Mesenchymal stem cell (in vitro differentiated cells and primary cell): Measurements from ENCODE around the gene TOR2A.

ENCODE experiments used
- DNase-seq: peaks from one replicate; pipeline ENCODE4 v3.0.0-alpha.2; 2013
- H2AFZ ChIP-seq: one replicate; pipeline ENCODE4 v1.6.1; 2013; ENCODE audit warnings: low read depth, mild to moderate bottlenecking, control low read depth, inconsistent platforms, low read length, moderate library complexity
- H2AK5ac ChIP-seq: 2 replicates; pipeline ENCODE4 v1.6.1; 2013; ENCODE audit warnings: low read length, moderate library complexity, mild to moderate bottlenecking, inconsistent platforms; ENCODE audit not compliant: severe bottlenecking
- H2BK120ac ChIP-seq: one replicate; pipeline ENCODE4 v1.6.1; 2013; ENCODE audit warnings: low read depth, mild to moderate bottlenecking, inconsistent platforms, low read length, moderate library complexity
- H2BK12ac ChIP-seq, 2 experiments: one replicate each; pipeline ENCODE4 v1.6.1; 2013; ENCODE audit warnings: inconsistent platforms in 2 of 2, low read length in 2 of 2, mild to moderate bottlenecking in 2 of 2, moderate library complexity in 2 of 2, control low read depth in 1 of 2
- H2BK15ac ChIP-seq: one replicate; pipeline ENCODE4 v1.6.1; 2013; ENCODE audit warnings: mild to moderate bottlenecking, low read depth, inconsistent platforms; ENCODE audit not compliant: poor library complexity, severe bottlenecking
- H2BK5ac ChIP-seq: 2 replicates; pipeline ENCODE4 v1.6.1; 2013; ENCODE audit warnings: low read depth, mild to moderate bottlenecking, low read length, control low read depth, inconsistent platforms; ENCODE audit not compliant: poor library complexity, severe bottlenecking
- H3K14ac ChIP-seq, 2 experiments: one replicate each; pipeline ENCODE4 v1.6.1; 2013; ENCODE audit warnings: inconsistent platforms in 2 of 2, low read length in 2 of 2, control low read depth in 1 of 2, mild to moderate bottlenecking in 1 of 2, moderate library complexity in 1 of 2
- H3K18ac ChIP-seq, 2 experiments: one replicate each; pipeline ENCODE4 v1.6.1; 2013; ENCODE audit warnings: inconsistent platforms in 2 of 2, low read length in 2 of 2, control low read depth in 1 of 2, low read depth in 1 of 2, mild to moderate bottlenecking in 1 of 2
- H3K23ac ChIP-seq, 2 experiments: one replicate each; pipeline ENCODE4 v1.6.1; 2013; ENCODE audit warnings: inconsistent platforms in 2 of 2, low read length in 2 of 2, mild to moderate bottlenecking in 2 of 2, moderate library complexity in 2 of 2, control low read depth in 1 of 2
- H3K27ac ChIP-seq: 2 replicates; pipeline ENCODE4 v1.5.1; 2013; ENCODE audit warnings: mild to moderate bottlenecking, moderate library complexity, low read length, control low read depth, inconsistent platforms; ENCODE audit not compliant: poor library complexity, severe bottlenecking
- H3K27me3 ChIP-seq, 2 experiments: 2 replicates each; pipeline versions ENCODE4 v1.6.1 to v1.7.0; 2013; ENCODE audit warnings: low read length in 2 of 2, mild to moderate bottlenecking in 2 of 2, moderate library complexity in 2 of 2, control low read depth in 1 of 2, inconsistent platforms in 1 of 2; ENCODE audit not compliant: control insufficient read depth in 1 of 2, insufficient read depth in 1 of 2
- H3K36me3 ChIP-seq, 2 experiments: 2 replicates each; pipeline versions ENCODE4 v1.6.1 to v1.7.0; 2013; ENCODE audit warnings: low read length in 2 of 2, control low read depth in 1 of 2, inconsistent platforms in 1 of 2, low read depth in 1 of 2, mild to moderate bottlenecking in 1 of 2; ENCODE audit not compliant: insufficient read depth in 2 of 2, control insufficient read depth in 1 of 2
- H3K4ac ChIP-seq, 2 experiments: one replicate each; pipeline ENCODE4 v1.6.1; 2013; ENCODE audit warnings: inconsistent platforms in 2 of 2, low read length in 2 of 2, mild to moderate bottlenecking in 2 of 2, moderate library complexity in 2 of 2, control low read depth in 1 of 2, low read depth in 1 of 2
- H3K4me1 ChIP-seq: 2 replicates; pipeline ENCODE4 v1.6.1; 2013; ENCODE audit warnings: low read depth, low read length, control low read depth; ENCODE audit not compliant: control insufficient read depth, insufficient read depth
- H3K4me2 ChIP-seq: 2 replicates; pipeline ENCODE4 v1.6.1; 2013; ENCODE audit warnings: low read length, mild to moderate bottlenecking, inconsistent platforms; ENCODE audit not compliant: poor library complexity, severe bottlenecking
- H3K4me3 ChIP-seq, 2 experiments: 2 replicates each; pipeline versions ENCODE4 v1.5.1 to v1.7.0; 2013; ENCODE audit warnings: low read length in 2 of 2, mild to moderate bottlenecking in 2 of 2, control low read depth in 1 of 2, low read depth in 1 of 2; ENCODE audit not compliant: insufficient read depth in 1 of 2
- H3K79me1 ChIP-seq: replicated peaks from 2 replicates; pipeline ENCODE4 v1.6.1; 2013; ENCODE audit warnings: mild to moderate bottlenecking, control low read depth, low read length, inconsistent platforms; ENCODE audit not compliant: poor library complexity, severe bottlenecking
- H3K9ac ChIP-seq: 2 replicates; pipeline ENCODE4 v1.7.0; 2013; ENCODE audit warnings: mild to moderate bottlenecking, low read length, moderate library complexity
- H3K9me3 ChIP-seq: 2 replicates; pipeline ENCODE4 v1.7.0; 2013; ENCODE audit warnings: mild to moderate bottlenecking, low read length; ENCODE audit not compliant: control insufficient read depth
- H4K8ac ChIP-seq: one replicate; pipeline ENCODE4 v1.6.1; 2013; ENCODE audit warnings: inconsistent platforms, mild to moderate bottlenecking, low read length, moderate library complexity
- H4K91ac ChIP-seq: one replicate; pipeline ENCODE4 v1.6.1; 2013; ENCODE audit warnings: mild to moderate bottlenecking, low read length, inconsistent platforms
- WGBS: methylation state at CpG from one replicate; pipeline ENCODE4 v1.1.7; 2013; ENCODE audit warnings: mixed read lengths; 5-methylcytosine and 5-hydroxymethylcytosine counted together

The TOR2A gene

DNA sequence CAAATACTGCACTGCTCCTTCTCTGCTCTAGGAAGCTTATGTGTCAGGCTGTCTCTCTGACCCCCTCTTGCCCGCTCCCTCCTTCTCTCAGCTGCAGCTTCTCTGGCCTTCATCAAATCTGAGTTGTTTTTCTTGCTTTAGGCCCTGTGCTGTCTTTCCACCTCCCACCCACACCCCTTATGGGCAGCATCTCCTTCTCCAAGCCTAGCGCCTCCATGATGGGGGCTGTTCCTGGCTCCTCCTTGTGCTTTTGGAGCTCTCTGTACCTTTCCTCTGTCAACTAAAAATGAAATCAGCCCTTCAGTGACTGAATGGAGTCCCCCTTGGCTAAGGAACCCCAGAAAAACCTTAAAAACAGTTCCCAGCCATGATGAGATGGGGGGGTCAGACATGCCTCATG lies 35.0 kb downstream of the TOR2A start:
- Histone ChIP-seq H3K27ac (no peak overlapping the region), H2AFZ (no peak overlapping the region), H2BK15ac (no peak overlapping the region), H3K4me3 (no peak overlapping the region), H3K4ac (no peak overlapping the region), H4K91ac (no peak overlapping the region), H3K18ac (no peak overlapping the region), H3K14ac (no peak overlapping the region), H3K36me3 (no peaks in the 10 kb centered on the region), H3K4me2 (no peak overlapping the region), H3K9me3 (no peaks in the 10 kb centered on the region), H3K79me1 (no peaks in the 10 kb centered on the region), H4K8ac (no peak overlapping the region), H3K4me1 (peaks cover 7% of the 10 kb centered on the region), H3K9ac (peak overlapping the region; percentile 86), H2BK12ac (no peak overlapping the region), H3K27me3 (peaks cover 0 to 2% of the 10 kb centered on the region in 2 experiments), H2BK5ac (no peak overlapping the region), H2BK120ac (no peak overlapping the region), H3K23ac (no peak overlapping the region), H2AK5ac (no peak overlapping the region)
- WGBS: 99% methylated on average over 2 of the region's 2 CpGs
- DNase-seq: no peak

DNA sequence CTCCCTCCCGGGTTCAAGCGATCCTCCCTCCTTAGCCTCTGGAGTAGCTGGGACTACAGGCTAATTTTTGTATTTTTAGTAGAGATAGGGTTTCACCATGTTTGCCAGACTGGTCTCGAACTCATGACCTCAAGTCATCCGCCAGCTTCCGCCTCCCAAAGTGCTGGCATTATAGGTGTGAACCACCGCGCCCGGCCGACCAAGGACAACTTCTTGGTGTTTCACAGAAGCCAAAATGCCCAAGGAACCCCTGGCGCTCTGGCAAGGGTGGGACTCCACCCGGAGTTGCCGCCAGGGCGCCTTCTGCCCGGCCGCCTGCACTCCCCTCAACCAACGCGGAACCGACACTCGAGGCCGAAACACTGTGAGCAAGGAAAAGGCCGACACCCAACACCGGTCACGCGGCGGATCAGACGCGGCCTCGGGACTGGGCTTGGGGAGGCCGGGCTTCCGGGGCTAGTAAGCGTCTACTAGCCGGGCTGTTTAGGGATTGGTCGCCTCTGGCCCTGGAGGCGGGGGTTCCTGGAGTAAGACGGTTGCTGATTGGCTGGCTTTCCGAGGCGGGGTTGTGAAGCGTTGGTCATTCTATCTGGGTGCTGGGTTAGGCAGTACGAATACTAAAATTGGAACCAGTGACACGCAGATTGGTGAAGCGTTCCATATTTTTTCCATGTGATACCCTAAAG lies 36.0 kb downstream of the TOR2A start:
- Histone ChIP-seq H3K9me3 (no peaks in the 10 kb centered on the region), H2BK5ac (no peak overlapping the region), H3K27me3 (peaks cover 0 to 2% of the 10 kb centered on the region in 2 experiments), H3K4me3 (peak overlapping the region in 1 of 2 experiments; percentile 70), H2BK120ac (no peak overlapping the region), H4K91ac (peak overlapping the region; percentile 77), H3K14ac (no peak overlapping the region), H3K9ac (peak overlapping the region; percentile 86), H2AK5ac (no peak overlapping the region), H3K27ac (no peak overlapping the region), H2BK12ac (no peak overlapping the region), H3K79me1 (no peaks in the 10 kb centered on the region), H3K4me1 (peaks cover 3% of the 10 kb centered on the region), H3K18ac (peak overlapping the region; percentile 75 to 76), H3K4ac (peak overlapping the region; percentile 8 to 84), H4K8ac (peak overlapping the region; percentile 97), H3K36me3 (peaks cover 5 to 6% of the 10 kb centered on the region in 2 experiments), H3K23ac (no peak overlapping the region), H3K4me2 (peak overlapping the region; percentile 13), H2AFZ (no peak overlapping the region), H2BK15ac (no peak overlapping the region)
- WGBS: 22% methylated on average over 41 of the region's 41 CpGs
- peak; percentile 94 for DNase-seq

DNA sequence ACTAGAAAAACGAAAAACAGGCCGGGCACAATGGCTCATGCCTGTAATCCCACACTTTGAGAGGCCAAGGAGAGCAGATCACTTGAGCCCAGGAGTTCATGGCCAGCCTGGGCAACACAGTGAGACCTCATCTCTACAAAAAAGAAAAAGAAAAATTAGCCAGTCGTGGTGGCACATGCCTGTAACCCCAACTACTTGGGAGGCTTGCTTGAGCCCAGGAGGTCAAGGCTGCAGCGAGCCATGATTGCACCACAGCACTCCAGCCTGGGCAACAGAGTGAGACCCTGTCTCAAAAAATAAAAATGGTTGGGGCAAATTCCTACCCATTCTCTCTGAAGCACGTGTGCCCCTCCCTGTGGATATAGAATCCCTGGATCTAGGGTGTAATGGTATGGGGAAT lies 36.7 kb downstream of the TOR2A start:
- H3K4ac ChIP-seq: no peak overlapping the region
- H3K27ac ChIP-seq: no peak overlapping the region
- no peak for DNase-seq
- no peak overlapping the region for H2BK5ac ChIP-seq
- H4K91ac ChIP-seq: no peak overlapping the region
- H2AK5ac ChIP-seq: no peak overlapping the region
- H2AFZ ChIP-seq: no peak overlapping the region
- no peak overlapping the region for H4K8ac ChIP-seq
- no peak overlapping the region for H2BK12ac ChIP-seq
- peaks cover 9 to 11% of the 10 kb centered on the region in 2 experiments for H3K36me3 ChIP-seq
- no peak overlapping the region for H3K18ac ChIP-seq
- no peak overlapping the region for H2BK120ac ChIP-seq
- H3K23ac ChIP-seq: no peak overlapping the region
- H3K4me1 ChIP-seq: peaks cover 3% of the 10 kb centered on the region
- H3K4me3 ChIP-seq: no peak overlapping the region
- no peak overlapping the region for H3K9ac ChIP-seq
- H3K9me3 ChIP-seq: no peaks in the 10 kb centered on the region
- H3K14ac ChIP-seq: no peak overlapping the region
- H3K27me3 ChIP-seq: peaks cover 0 to under 1% of the 10 kb centered on the region in 2 experiments
- no peak overlapping the region for H2BK15ac ChIP-seq
- H3K4me2 ChIP-seq: no peak overlapping the region
- H3K79me1 ChIP-seq: no peaks in the 10 kb centered on the region
- 94% methylated on average over 4 of the region's 5 CpGs for WGBS

DNA sequence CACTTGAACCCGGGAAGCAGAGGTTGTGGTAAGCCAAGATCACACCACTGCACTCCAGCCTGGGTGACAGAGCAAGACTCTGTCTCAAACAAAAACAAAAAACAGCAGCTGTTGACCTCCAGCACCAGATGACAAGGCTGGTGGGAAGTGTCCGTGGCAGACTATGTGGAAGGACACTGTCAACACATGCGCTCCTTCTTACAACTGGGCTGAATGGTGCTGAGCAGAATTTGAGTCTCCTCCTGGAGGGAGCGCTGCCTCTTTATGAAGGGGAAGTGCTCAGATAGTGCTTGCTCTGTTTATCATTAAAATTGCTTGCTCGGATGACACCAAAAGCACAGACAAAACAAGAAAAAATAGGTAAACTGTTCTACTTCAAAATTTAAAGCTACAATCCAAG lies 37.5 kb downstream of the TOR2A start:
- H3K79me1 ChIP-seq: no peaks in the 10 kb centered on the region
- H4K8ac ChIP-seq: no peak overlapping the region
- WGBS: 82% methylated on average over 4 of the region's 5 CpGs
- no peak overlapping the region for H2AFZ ChIP-seq
- H2BK12ac ChIP-seq: no peak overlapping the region
- H3K4me2 ChIP-seq: no peak overlapping the region
- no peak overlapping the region for H2AK5ac ChIP-seq
- H3K36me3 ChIP-seq: peaks cover 13 to 18% of the 10 kb centered on the region in 2 experiments
- H2BK5ac ChIP-seq: no peak overlapping the region
- peaks cover 3% of the 10 kb centered on the region for H3K4me1 ChIP-seq
- H3K14ac ChIP-seq: no peak overlapping the region
- no peak overlapping the region for H3K27ac ChIP-seq
- no peak overlapping the region for H2BK15ac ChIP-seq
- H3K18ac ChIP-seq: no peak overlapping the region
- no peak overlapping the region for H3K9ac ChIP-seq
- no peak overlapping the region for H4K91ac ChIP-seq
- DNase-seq: no peak
- H3K9me3 ChIP-seq: no peaks in the 10 kb centered on the region
- no peak overlapping the region for H2BK120ac ChIP-seq
- H3K23ac ChIP-seq: peak overlapping the region in 1 of 2 experiments; percentile 14
- H3K4ac ChIP-seq: no peak overlapping the region
- H3K27me3 ChIP-seq: no peaks in the 10 kb centered on the region
- no peak overlapping the region for H3K4me3 ChIP-seq
